ENCODE measurements around the gene HDAC11.
"Not testable (repeated sequence)": the region's sequence is repeated elsewhere in the genome, so short reads cannot be mapped to it uniquely, and the experiment has no call there.

The HDAC11 gene

DNA sequence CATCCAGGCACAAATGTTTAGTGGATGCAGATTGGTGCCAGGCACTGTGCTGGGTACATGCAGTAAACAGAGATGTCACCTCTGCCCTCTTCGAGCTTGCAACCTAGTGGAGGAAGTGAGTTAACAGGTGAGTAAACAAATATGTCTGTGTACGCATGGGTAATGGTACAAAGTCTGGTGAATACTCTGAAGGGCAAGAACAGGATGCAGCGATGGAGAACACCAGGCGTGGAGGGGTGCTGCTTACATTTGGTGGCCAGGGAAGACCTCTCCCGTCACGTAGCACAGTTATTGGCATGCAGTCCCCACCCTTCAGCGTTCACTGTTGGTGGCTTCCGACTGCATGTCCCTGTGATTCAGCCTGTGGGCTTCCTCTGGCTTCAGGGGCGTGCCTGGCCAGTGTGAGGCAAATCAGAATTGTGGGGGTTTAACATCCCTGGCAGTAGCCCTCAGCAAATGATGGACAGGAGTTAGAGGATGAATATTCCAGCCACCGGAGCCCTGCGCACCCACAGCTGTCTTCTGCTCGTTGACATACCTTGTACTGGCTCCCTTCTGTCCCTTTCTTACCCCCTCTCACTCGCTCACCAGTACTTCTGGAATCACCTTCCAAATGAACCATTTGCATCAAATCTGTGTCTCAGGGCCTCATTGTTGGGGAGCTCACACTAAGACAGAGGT, 9.1 kb upstream of the HDAC11 start:
- no peak for DNase-seq (ENCODE audit: low read depth in 2 of 2)

- no peak for DNase-seq (ENCODE audit: low read depth in 2 of 2)
Measured at GRCh38 chr3:13472286-13472685, 7.8 kb upstream of the HDAC11 start.

DNA sequence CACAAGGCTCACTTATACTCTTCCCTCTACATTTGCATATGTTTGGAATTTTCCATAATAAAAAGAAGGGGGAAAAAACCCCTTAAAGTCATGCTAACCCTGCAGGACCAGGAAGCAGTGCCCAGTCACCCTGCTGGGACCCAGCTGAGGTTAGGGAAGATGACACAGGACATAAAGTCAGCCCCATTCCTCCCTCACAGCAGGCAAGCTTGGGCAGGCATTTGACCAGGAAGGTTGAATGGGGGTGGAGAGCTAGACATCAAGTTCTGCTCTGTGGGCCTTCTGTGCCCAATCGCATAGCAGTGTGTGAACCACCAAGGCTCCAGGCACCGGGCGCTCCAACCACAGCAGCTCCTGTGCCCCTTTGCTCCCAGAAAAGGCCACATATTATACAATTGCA, 7.1 kb upstream of the HDAC11 start:
- DNase-seq (ENCODE audit: low read depth in 2 of 2), result no peak

DNA sequence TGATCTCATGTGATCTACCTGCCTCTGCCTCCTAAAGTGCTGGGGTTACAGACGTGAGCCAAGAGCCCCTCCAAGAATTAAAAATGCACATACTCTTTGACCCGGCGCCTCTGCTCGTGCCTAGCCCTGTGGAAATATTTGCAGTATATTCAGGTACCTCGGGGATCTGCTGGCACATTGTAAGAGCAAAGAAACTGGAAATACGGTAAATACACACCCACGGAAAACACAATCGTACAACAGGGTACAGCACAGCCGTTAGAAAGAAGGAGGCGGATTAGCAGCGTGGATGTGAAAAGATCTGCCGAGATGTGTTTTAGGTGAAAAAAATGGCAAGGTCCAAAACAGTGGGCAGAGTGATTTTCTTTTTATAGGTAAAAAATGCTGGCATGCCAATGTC, 6.1 kb upstream of the HDAC11 start:
- no peak for DNase-seq (ENCODE audit: low read depth in 2 of 2)

- no peak for DNase-seq (ENCODE audit: low read depth in 2 of 2)
Measured at GRCh38 chr3:13474776-13475303, 5.3 kb upstream of the HDAC11 start.

GRCh38 chr3:13475871-13476590, 4.1 kb upstream of the HDAC11 start:
- DNase-seq (ENCODE audit: low read depth in 2 of 2), result no peak

DNA sequence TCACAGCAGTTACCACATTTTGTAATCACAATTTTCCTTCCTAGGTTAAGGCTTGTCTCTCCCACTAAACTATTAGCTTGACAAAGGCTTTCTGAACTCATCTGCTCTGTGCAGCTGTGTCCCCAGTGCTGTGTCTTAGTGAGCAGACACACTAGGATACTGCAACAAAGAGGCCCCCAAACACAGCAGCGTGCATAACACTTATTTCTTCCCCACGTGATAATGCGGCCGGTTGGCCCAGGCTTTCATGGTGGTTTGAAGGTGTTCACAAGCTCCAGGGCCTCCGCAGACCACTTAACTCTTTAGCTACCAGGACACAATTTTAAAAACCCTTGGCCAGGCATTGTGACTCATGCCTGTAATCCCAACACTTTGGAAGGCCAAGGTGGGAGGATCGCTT, 2.2 kb upstream of the HDAC11 start:
- no peak for DNase-seq (ENCODE audit: low read depth in 2 of 2)

GRCh38 chr3:13479332-13479581, 849 bp upstream of the HDAC11 start:
- DNase-seq (ENCODE audit: low read depth in 2 of 2), result no peak

- no peak for DNase-seq (ENCODE audit: low read depth in 2 of 2)
Measured at GRCh38 chr3:13480340-13481318, 523 bp downstream of the HDAC11 start.

GRCh38 chr3:13482106-13482690, 2.1 kb downstream of the HDAC11 start:
- DNase-seq (ENCODE audit: low read depth in 2 of 2), result no peak

- DNase-seq (ENCODE audit: low read depth in 2 of 2), result no peak
Measured at GRCh38 chr3:13483286-13483685, 3.2 kb downstream of the HDAC11 start.

GRCh38 chr3:13483988-13484695, 4.0 kb downstream of the HDAC11 start:
- no peak for DNase-seq (ENCODE audit: low read depth in 2 of 2)

DNA sequence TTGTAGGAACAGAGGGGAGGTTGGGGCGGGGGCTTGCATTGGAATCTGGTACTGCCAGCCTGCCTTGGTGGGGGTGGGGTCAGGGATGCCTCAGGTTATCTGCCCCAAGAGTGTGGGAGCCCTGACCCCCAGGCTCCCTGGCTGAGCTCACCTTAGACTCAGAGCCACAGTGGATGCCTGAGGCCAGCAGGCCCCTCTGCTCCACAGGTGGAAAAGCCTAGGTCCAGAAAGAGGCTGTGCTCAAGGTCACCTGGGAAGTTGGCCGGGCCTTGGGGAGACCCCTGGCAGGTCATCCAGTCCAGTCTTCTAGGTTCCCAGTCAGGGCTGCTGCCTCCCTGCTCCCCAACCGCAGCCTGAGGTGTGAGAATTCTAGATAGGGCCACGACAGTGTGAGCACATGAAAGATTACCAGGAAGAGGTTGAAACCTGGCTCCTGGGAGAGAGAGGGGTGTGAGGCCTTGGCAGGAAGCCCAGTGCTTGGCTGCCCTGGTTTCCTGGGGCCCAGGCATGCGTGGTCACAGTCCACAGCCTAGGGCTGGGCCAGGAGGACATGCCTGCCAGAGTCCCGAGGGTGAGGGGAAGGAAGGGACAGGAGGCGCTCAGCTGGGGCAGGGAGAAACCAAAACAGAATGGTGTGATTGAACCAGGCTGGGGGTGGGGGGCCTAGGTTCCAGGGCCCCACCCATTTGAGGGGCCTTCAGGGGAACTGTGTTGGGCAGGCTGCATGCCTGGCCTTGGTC, 4.9 kb downstream of the HDAC11 start:
- no peak for DNase-seq (ENCODE audit: low read depth in 2 of 2)

DNA sequence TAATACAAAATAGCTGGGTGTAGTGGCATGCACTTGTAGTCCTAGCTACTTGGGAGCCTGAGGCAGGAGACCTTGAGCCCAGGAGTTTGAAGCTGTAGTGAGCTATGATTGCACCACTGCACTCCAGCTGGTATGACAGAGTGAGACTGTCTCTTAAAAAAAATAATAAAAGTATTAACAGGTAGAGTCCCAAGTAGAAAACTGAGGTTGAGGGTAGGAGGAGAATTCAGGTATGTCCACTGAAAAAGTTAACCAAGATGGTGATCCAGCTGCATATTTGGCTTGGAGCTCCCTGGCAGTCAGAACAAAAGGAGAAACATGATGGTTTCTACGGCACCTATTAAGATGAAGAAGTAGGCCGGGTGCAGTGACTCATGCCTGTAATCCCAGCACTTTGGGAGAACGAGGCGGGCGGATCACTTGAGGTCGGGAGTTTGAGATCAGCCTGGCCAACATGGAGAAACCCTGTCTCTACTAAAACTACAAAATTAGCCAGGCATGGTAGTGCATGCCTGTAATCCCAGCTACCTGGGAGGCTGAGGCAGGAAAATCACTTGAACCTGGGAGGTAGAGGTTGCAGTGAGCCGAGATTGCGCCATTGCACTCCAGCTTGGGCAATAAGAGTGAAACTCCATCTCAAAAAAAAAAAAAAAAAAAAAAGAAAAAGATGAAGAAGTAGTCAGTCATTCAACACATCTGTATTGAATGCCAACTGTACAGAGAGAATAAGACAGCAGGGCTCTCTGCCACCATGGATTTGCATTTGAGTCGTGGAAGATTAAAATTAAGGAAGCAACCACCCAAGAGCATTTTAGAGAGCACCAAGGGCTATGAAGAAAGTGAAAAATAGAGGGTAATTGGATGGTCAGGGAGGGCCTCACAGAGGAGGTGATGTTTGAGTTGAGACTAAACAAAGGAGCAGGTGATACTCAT, 5.8 kb downstream of the HDAC11 start:
- DNase-seq (ENCODE audit: low read depth in 2 of 2), result not testable (repeated sequence)

DNA sequence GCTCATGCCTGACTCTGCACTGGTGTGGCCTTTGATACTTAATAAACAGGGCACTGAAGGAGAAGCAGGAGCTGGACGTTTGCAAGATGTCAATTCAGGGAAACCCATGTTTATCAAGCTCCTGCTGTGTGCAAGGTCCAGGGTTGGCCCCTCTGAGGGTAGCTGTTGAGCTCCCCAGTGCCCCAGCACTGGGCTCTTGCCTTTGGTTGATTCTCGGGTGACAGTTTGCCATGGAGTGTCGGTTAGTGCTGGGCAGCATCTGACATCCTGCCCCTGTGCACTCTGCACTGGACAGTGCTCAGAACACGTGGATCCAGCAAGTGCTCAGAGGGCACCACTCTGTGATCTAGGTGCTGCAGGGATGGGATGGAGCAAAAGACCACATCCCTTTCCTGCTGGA, 7.3 kb downstream of the HDAC11 start:
- no peak for DNase-seq (ENCODE audit: low read depth in 2 of 2)

- DNase-seq (ENCODE audit: low read depth in 2 of 2), result no peak
Measured at GRCh38 chr3:13491206-13491974, 11.3 kb downstream of the HDAC11 start.

DNA sequence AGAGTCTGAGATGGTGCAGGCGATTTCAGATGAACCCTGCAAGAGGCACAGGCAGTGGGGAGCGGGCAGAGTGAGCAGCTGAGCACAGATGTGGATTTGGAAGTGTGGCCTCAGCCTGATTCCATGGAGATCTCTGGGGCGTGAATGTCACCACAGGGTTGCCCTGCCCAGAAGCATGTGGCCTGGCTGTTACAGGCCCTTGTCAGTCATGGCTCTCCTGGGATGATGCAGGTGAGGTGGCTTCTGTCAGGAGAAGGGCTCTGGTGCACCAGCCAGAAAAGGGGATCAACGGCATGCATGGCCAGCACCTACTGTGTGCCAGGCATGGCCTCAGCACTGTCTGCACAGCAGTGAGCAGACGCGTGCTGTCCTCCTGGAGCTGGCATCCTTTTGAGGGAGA, 11.9 kb downstream of the HDAC11 start:
- DNase-seq (ENCODE audit: low read depth in 2 of 2), result no peak

DNA sequence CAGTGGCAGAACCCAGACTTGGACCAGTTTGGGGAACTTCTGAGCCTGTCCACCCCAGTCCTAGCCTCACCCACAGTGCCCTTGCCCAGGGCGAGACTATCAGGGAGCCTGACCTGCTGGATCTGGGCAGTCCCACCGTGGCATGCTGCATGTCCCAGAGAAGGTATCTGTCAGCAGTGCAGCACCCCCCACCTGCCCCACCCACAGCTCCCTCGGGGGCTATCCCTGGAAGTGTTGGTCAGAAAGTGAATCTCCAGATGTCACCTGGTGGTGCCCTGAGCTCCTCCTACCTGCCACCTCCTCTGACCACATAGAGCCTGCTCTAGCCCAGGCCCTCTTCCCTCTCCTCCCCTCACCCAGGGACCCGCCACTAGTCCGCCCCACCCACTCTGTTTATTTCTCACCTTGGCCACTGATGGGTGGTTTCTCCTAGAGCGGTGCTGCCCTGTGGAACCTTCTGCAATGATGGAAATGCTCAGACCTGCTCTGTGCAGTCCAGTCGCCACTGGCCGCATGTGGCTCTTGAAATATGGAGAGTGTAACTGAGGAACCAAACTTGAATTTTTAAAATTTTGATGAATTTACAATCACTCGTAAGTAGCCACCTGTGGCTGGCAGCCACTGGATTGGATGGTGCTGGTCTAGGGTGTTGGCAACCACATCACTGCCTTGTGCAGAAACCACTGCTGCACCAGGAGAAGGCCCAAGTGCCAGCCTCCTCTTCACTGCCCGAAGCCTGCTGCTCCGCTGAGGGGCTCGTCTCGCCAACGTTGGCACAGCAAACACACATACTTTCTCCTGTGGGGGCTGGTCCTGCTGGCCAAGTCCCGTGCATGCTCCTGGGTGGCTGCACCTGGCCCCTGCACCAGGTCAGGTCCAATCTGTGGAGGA, 13.1 kb downstream of the HDAC11 start:
- DNase-seq (ENCODE audit: low read depth in 2 of 2), result no peak
